Measurements from ENCODE around the gene PCLAF. TPM values are rescaled to one million over a fixed set of nuclear protein-coding genes. Genes with fewer than 3 reads are reported as not detected.
"Not testable (repeated sequence)": the region's sequence is repeated elsewhere in the genome, so short reads cannot be mapped to it uniquely, and the experiment has no call there.

The PCLAF gene
- polyA plus RNA-seq, 2 of the 4 experiments (the other 2 are of a cell fraction), result 221 to 452 TPM

- POLR2A ChIA-PET, result not testable (repeated sequence)
Measured at GRCh38 chr15:64346242-64346641, 35.0 kb downstream of the PCLAF start.

GRCh38 chr15:64344651-64345294 is 36.5 kb downstream of the PCLAF start:
- DNase-seq (ENCODE audit: low read depth in 1 of 2, low spot score in 1 of 2), result no peak
- CTCF ChIA-PET, result interaction anchor here (1.0 to 1.5 kb wide), 3 partner anchors 10 to 336 kb away, joined by 3 to 8 read pairs (median 3); partner anchors contain the start of gene CSNK1G1
- peak; percentile 90 for FAIRE-seq
- peak overlapping the region; percentile 4; the same call in 2 of the 3 replicates for H3K4me2 ChIP-seq
- H3K4me1 ChIP-seq, result peaks cover 18% of the 10 kb centered on the region
- H3K9me3 ChIP-seq, result no peaks in the 10 kb centered on the region
- POLR2A ChIA-PET, result no interaction called here
- TF ChIP-seq BHLHE40 (IDR thresholded peaks at IDR 0.05; ENCODE audit: low read depth, low read length) (no peak), PBX3 (IDR thresholded peaks at IDR 0.05) (no peak), GATA3 (IDR thresholded peaks at IDR 0.05; ENCODE audit: borderline replicate concordance) (no peak), NR3C1 (IDR thresholded peaks at IDR 0.05) (no peak), MAFK (IDR thresholded peaks at IDR 0.05; ENCODE audit: partially characterized antibody) (no peak), NFE2L2 (conservative IDR thresholded peaks at IDR 0.05; ENCODE audit: low read length) (no peak)
- no peak overlapping the region for H3K27ac ChIP-seq
- ATAC-seq, result no peak
- H3K4me3 ChIP-seq, result no peak overlapping the region

More at GRCh38 chr15:64346242-64346641, 35.0 kb downstream of the PCLAF start:
- TF ChIP-seq ZC3H11A (IDR thresholded peaks at IDR 0.05), result peak; percentile 96
- FAIRE-seq; ATAC-seq; H3K4me2 ChIP-seq; H3K4me3 ChIP-seq; CTCF ChIA-PET; H3K9me3 ChIP-seq; DNase-seq (ENCODE audit: low read depth in 1 of 2, low spot score in 1 of 2); H3K27ac ChIP-seq: not testable (repeated sequence)
- H3K4me1 ChIP-seq, result peaks cover 18% of the 10 kb centered on the region
- WGBS (ENCODE audit: missing lambda C conversion rate), result 89% methylated on average over 6 of the region's 6 CpGs

GRCh38 chr15:64343841-64344240 is 37.4 kb downstream of the PCLAF start:
- FAIRE-seq (no peak), ATAC-seq (no peak), DNase-seq (ENCODE audit: low read depth in 1 of 2, low spot score in 1 of 2) (no peak)
- WGBS (ENCODE audit: missing lambda C conversion rate), result 91% methylated on average over 2 of the region's 2 CpGs
- no peak overlapping the region for H3K27ac ChIP-seq
- peaks cover 18% of the 10 kb centered on the region for H3K4me1 ChIP-seq
- H3K4me2 ChIP-seq, result no peak overlapping the region
- CTCF ChIA-PET, result interaction anchor here (1.2 kb wide), 1 partner anchor 134 kb away, joined by 3 read pairs; no protein-coding TSS in a partner anchor
- H3K9me3 ChIP-seq, result no peaks in the 10 kb centered on the region
- POLR2A ChIA-PET, result no interaction called here
- no peak for TF ChIP-seq PHF8 (IDR thresholded peaks at IDR 0.05; ENCODE audit: borderline replicate concordance, low read depth)
- no peak for TF ChIP-seq SMC3 (IDR thresholded peaks at IDR 0.05)
- no peak for TF ChIP-seq MAZ (IDR thresholded peaks at IDR 0.05; ENCODE audit: borderline replicate concordance, low read depth, low read length)
- TF ChIP-seq E2F6 (IDR thresholded peaks at IDR 0.05; ENCODE audit: borderline replicate concordance, low read depth), result no peak
- H3K4me3 ChIP-seq, result no peak overlapping the region

- POLR2A ChIA-PET, result no interaction called here
- H3K4me1 ChIP-seq, result peaks cover 18% of the 10 kb centered on the region
- CTCF ChIA-PET, result interaction anchor here (1.2 kb wide), 1 partner anchor 133 kb away, joined by 3 read pairs; no protein-coding TSS in a partner anchor
- ATAC-seq, result no peak
- FAIRE-seq, result peak; percentile 39
- H3K4me2 ChIP-seq, result no peak overlapping the region
- no peak overlapping the region for H3K27ac ChIP-seq
- DNase-seq (ENCODE audit: low read depth in 1 of 2, low spot score in 1 of 2), result no peak
- TF ChIP-seq HOXA7 (CRISPR knock-in tag; IDR thresholded peaks at IDR 0.05) (no peak), GATA3 (IDR thresholded peaks at IDR 0.05; ENCODE audit: borderline replicate concordance) (no peak), BHLHE40 (IDR thresholded peaks at IDR 0.05; ENCODE audit: low read depth, low read length) (no peak), EHF (CRISPR knock-in tag; IDR thresholded peaks at IDR 0.05) (no peak), POLR2AphosphoS2 (conservative IDR thresholded peaks at IDR 0.05; ENCODE audit: low read length) (no peak), RNF2 (IDR thresholded peaks at IDR 0.05; ENCODE audit: borderline replicate concordance, low read depth) (no peak), PBX3 (IDR thresholded peaks at IDR 0.05) (no peak), ZC3H11A (IDR thresholded peaks at IDR 0.05) (no peak)
- no peaks in the 10 kb centered on the region for H3K9me3 ChIP-seq
- H3K4me3 ChIP-seq, result no peak overlapping the region
Measured at GRCh38 chr15:64343222-64343621, 38.0 kb downstream of the PCLAF start.

Data from A549 (cell line).